HG02571 (cell line): ENCODE measurements around the gene SERBP1.
"Not testable (repeated sequence)": the region's sequence is repeated elsewhere in the genome, so short reads cannot be mapped to it uniquely, and the experiment has no call there.

Experiments
- ATAC-seq: cut with Tn5 transposase; IDR thresholded peaks from one replicate; pipeline ENCODE4 v1.9.1; 2021; ENCODE audit warnings: mild to moderate bottlenecking, moderate library complexity; ENCODE audit not compliant: unreplicated experiment

The SERBP1 gene

DNA sequence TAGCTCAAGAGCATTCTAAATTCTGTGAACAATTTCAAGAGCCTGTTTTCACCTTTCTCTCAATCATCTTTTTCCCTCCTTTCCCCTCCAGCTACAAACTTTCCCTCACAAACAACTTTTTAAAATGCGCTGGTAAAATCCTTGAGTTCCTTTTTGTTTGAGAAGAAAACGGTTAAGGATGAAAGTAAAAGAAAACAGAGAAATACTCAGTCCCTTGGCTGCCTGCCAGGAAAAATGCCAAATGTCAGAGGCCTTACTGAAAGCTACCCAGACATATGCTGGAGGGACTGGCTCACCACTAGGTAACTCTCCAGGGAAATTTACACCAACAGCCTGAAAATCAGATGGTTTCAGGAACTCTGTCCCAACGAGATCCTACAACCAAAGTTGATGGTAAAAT, 11.0 kb upstream of the SERBP1 start:
- peak; percentile 55 for ATAC-seq

DNA sequence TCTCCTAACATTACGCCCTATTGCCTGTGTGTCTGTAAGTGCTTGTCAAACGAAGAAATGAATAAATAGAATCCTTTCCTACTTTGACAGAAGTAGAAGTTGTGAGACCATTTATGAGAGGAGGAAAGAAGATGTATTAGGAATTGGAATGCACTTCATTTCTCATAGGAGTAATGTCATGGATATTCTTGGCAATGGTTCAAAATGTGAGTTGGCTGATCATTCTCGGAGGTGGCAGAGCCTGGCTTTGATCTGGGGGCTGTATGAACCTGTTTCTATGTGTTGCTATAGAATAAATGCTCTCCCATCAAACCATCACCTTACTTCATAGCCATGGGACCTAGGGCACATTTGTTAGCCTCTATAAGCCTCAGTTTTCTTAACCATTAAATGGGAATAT, 10.1 kb upstream of the SERBP1 start:
- no peak for ATAC-seq

DNA sequence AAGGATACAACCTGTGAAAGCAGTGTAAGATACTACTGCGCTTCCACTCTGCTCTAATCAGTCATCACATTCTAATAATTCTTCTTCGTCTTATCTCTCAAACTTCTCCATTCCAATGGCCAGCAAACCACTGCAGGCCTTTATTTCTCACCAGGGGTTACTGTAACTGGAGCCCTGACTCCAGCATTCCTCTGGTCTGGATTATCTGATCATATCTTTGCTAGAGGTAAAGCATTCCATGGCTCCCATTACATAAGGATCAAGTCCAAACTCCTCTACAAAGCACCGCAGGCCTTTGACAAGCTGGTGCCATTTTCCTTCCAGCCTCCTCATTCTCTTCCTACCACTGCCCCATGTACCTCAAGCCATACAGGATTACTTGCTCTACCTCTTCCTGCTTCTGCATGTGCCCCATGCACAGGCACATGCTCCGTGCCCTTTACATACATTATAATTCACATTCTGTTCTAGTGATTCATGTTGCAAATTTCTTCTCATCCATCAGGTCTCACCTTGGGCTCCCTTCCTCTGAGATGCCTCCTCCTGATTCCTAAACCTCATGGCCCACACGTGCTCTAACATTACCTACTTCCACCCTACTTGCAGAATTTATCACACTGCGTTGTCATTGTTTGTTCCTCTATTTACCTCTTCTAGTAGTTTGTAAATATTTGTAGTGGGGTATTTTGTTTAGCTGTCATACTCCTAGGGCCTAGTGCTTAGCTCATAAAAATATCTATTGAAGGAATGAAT, 9.3 kb upstream of the SERBP1 start:
- no peak for ATAC-seq

- no peak for ATAC-seq
These were observed 7.8 kb upstream of the SERBP1 start for GRCh38 chr1:67437961-67438360.

DNA sequence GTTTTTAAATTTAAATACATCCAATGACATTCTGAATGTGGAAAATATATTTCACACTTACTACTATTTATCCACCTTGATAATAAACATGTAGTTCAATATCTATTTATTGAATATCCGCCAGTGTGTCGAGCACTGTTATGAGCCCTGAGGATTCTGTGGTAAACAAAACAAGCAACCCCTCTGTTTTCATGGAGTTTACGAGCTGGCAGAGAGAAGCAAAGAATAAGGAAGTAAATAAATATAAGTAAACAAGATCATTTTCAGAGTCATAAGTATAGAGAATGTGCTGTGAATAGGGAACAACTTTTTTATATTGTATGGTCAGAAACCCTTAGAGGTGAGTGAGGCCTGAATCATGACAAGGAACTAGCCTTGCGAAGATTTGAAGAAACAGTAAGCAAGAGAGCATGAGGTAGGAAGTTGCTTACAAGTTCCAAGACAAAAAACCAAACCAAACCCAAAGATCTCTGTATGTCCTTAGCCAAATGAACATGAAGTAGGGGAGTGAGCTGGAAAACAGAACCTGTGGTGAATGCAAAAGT, 6.4 kb upstream of the SERBP1 start:
- no peak for ATAC-seq

GRCh38 chr1:67434491-67434890, 4.3 kb upstream of the SERBP1 start:
- ATAC-seq: no peak

DNA sequence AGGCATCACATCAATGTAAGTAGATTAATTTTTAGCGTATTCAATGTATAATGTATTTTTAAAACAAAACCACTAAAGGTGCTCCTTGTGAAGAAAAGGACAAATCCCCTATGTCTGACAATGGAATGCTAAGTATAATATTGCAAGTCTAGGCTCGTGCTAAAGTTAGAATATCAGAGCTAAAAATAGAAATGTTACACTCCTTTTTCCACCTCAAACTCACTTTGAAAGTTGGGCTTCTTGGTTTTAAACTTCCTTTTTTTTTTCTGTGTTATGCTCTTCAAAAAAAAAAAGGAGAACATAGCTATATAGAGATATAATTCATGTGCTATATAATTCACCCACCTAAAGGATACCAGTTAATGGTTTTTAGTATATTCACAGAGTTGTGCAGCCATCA, 3.6 kb upstream of the SERBP1 start:
- ATAC-seq: no peak

DNA sequence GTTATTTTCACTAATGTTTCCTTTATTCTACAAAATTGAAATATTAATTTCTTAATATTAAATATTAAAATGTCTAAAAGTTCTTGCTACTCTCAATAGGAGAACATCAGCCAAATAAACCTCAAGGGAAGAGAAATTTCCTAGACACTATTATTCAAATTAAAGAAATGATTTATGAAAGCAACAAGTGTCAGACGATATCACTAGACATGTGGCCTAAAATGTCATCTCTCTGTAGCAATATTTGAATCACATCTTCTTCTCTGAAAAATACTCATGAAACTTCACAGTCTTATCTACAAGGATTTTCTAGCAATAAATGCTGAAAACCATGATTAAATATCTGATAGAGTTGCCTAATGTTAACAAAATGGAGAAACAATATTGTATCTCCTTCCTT, 2.5 kb upstream of the SERBP1 start:
- no peak for ATAC-seq

- ATAC-seq: no peak
These were observed 1.8 kb upstream of the SERBP1 start for GRCh38 chr1:67431869-67432578.

DNA sequence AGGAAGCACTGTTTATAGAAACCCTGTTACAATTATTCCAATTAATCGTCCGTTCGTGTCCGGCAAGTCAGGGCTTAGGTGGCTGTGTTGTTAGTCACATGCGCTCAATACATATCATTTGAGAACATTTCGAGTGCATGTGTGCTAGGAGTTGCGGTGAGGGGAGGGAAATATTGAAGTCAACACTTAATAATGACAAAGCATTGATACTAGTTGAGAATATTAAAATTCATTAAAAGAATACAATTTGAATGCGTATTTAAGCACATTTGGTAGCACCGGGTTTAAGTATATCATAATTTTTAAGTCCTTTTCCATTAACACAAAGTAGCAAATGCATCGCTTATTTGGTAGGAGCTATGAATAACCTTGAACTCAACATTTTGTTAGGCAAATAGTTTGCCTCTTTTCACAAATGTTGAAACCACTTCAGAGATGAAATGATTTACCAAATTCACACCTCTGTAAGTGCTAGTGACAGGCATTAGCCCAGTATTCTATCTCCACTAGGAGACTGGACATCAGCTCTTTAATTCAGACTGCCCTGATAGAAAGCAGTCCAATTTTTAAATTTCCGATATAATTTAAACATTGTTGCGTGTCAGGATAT, 1.1 kb upstream of the SERBP1 start:
- ATAC-seq: no peak

DNA sequence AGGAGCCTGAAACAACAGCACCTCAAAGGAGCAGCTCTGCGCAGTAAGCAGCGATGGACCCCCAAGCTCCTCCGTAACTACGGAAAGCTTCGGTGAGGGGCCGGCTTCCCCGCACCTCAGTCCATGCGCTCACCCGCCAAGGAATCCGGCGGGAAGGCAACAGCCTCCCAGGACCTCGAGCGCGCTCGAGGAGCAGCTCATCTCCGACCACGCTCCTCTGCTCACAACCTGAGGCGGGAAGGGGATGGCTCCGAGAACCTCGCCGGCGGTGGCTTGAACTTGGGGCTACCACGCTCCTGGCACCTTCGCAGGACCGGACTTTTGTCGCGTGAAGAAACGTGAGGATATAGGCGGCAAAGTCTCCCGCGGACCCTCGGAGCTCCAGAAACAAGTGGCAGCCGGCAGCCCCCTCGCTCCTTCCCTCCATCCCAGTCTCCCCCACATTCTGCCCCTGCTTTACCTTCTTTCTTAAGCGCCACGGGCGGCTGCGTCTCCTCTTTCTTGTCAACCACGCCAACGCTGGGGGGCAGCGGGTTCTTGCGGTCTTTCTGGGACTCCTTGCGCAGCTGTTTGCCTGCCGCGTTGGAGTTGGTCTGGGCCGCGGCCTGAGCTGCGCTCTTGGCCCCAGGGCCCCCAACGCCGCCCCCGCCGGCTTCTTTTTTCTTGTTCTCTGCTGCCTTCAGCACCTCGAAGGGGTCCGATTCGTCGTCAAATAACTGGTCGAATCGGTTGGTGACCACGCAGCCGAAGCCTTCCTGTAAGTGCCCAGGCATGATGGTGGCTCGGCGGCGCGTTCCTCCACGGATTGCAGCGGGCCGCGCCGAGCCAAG, 459 bp downstream of the SERBP1 start:
- peak; percentile 6 for ATAC-seq

GRCh38 chr1:67429011-67429527, 1.1 kb downstream of the SERBP1 start:
- ATAC-seq: no peak

- no peak for ATAC-seq
These were observed 2.3 kb downstream of the SERBP1 start for GRCh38 chr1:67427947-67428346.

DNA sequence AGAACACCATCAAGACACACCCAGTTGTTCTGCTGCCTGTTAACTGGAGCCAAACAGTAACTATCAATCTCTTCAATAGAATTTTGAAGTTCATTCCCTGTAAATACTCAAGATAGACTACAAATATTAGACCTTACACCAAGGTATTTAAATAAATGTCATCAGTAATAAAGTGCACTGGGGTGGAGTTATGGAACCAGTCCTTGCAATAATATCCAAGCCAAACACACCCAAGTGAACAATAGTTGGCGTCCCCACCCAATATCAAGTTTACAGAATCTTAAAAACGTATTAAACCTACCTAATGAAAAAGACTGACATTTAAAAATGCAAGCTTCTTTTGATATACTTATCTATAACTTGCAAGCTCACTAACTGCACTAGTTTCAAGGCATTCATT, 2.7 kb downstream of the SERBP1 start:
- no peak for ATAC-seq

GRCh38 chr1:67420835-67421492, 9.2 kb downstream of the SERBP1 start:
- ATAC-seq: no peak

DNA sequence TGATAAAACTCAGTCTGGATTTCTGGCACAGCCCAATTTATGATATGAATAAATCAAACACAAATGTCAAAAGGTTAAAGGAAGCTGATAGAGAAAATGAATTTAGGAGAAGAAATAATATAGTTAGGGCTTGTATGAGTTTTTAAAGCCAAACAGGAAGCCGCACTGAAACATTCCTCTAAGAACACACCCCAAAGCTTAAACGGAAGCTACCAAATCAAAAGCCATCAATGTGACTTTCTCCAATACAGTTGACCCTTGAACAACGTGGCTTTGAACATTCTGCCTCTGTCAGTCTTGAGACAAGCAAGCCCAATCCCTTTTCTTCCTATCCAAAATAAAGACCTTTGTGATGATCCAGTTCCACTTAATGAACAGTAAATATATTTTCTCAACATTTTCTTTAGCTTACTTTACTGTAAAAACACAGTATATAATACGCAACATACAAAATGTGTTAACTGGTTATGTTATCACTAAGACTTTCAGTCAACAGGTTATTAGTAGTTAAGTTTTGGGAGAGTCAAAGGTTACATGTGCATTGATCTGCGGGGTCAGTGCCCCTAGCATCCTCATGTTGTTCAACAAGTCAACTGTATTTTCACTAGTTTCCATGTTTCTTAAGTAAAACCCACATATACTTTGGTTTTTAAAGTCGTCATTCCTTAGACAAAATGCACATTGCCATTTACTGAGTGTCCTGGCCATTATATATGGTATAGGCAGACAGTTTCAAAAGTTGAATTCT, 11.2 kb downstream of the SERBP1 start:
- ATAC-seq: no peak

DNA sequence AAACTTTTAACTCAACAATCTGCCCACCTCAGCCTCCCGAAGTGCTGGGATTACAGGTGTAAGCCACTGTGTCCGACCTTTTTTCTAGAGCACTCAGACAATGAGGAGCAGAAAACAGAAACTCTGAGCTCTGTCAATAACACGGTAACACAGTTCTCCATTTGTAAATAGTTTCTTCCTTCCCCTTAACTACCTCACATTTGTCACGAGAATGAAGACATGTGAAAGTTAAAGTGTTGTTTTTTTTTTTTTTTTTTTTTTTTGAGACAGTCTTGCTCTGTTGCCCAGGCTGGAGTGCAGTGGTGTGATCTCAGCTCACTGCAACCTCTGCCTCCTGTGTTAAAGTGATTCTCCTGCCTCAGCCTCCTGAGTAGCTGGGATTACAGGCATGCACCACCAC, 12.5 kb downstream of the SERBP1 start:
- not testable (repeated sequence) for ATAC-seq

DNA sequence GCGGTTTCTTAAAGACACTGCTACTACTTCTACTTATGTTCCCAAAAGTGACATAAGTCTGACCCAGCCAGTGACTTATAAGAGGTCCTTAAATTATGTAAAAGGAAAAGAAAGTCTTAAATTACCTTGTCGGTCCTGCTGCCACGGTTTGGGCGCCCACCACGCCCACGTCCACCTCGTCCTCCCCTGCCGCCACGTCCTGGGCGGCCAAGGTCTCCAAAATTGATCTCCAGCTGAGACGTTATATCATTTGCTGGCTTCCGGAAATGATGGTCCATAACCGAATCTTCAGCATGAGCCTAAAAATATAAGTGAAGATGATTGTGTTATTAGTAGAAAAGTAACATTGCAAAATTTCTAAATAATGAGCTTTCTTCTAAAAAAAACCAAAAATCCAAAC, 15.2 kb downstream of the SERBP1 start:
- no peak for ATAC-seq

- no peak for ATAC-seq
These were observed 15.6 kb downstream of the SERBP1 start for GRCh38 chr1:67414574-67414973.

GRCh38 chr1:67413101-67413500, 17.1 kb downstream of the SERBP1 start:
- ATAC-seq: not testable (repeated sequence)
